HepG2 (cell line): ENCODE measurements around the gene UTP4. TPM values are rescaled to one million over a fixed set of nuclear protein-coding genes. Genes with fewer than 3 reads are reported as not detected.
A peak's percentile ranks its signal among the peaks of the same experiment; 100 is the strongest.

ENCODE experiments used
- AHR ChIP-seq: IDR thresholded peaks from 2 replicates; pipeline ENCODE4 v1.6.1; 2018; ENCODE audit warnings: missing genetic modification reagents, missing compliant biosample characterization
- BHLHE40 ChIP-seq: IDR thresholded peaks from 2 replicates; pipeline ENCODE4 v1.6.1; 2011; ENCODE audit warnings: low read length, improper control_type of control experiment
- CCDC6 ChIP-seq: sonication (generic); formaldehyde crosslinking; IDR thresholded peaks from 2 replicates; pipeline ENCODE4 v1.8.1; 2022; ENCODE audit warnings: mild to moderate bottlenecking, missing genetic modification reagents, moderate library complexity
- CHD2 ChIP-seq: IDR thresholded peaks from 2 replicates; pipeline ENCODE4 v1.6.1; 2011; ENCODE audit warnings: low read depth, low read length, improper control_type of control experiment
- CHD4 ChIP-seq: fragments of 200-600 bp; sonication (generic); IDR thresholded peaks from 2 replicates; pipeline ENCODE4 v1.7.0; 2017; ENCODE audit warnings: mild to moderate bottlenecking, low read length, borderline replicate concordance
- JDP2 ChIP-seq: sonication (generic); formaldehyde crosslinking; IDR thresholded peaks from 2 replicates; pipeline ENCODE4 v1.8.1; 2022; ENCODE audit warnings: missing genetic modification reagents, borderline replicate concordance
- KAT8 ChIP-seq: IDR thresholded peaks from 2 replicates; pipeline ENCODE4 v1.6.1; 2016; ENCODE audit warnings: missing genetic modification reagents, missing compliant biosample characterization
- MEIS1 ChIP-seq: sonication (generic); formaldehyde crosslinking; IDR thresholded peaks from 2 replicates; pipeline ENCODE4 v1.9.0; 2021; ENCODE audit warnings: mild to moderate bottlenecking, missing genetic modification reagents, moderate library complexity, borderline replicate concordance
- NFIC ChIP-seq: IDR thresholded peaks from 2 replicates; pipeline ENCODE4 v1.6.1; 2012; ENCODE audit warnings: mild to moderate bottlenecking, low read length, inconsistent platforms
- NFKB2 ChIP-seq: sonication (generic); formaldehyde crosslinking; IDR thresholded peaks from 2 replicates; pipeline ENCODE4 v1.4.0; 2020; ENCODE audit warnings: missing genetic modification reagents, borderline replicate concordance
- PAWR ChIP-seq: sonication (generic); formaldehyde crosslinking; IDR thresholded peaks from 2 replicates; pipeline ENCODE4 v1.4.0; 2020; ENCODE audit warnings: missing genetic modification reagents, mild to moderate bottlenecking, borderline replicate concordance
- TRIM24 ChIP-seq: sonication (generic); formaldehyde crosslinking; IDR thresholded peaks from 2 replicates; pipeline ENCODE4 v1.8.0; 2022; ENCODE audit warnings: mild to moderate bottlenecking, missing genetic modification reagents
- ZFP82 ChIP-seq: sonication (generic); formaldehyde crosslinking; IDR thresholded peaks from 2 replicates; pipeline ENCODE4 v1.5.1; 2020; ENCODE audit warnings: mild to moderate bottlenecking, missing genetic modification reagents, borderline replicate concordance
- ZKSCAN1 ChIP-seq: fragments of 150-350 bp; IDR thresholded peaks from 2 replicates; pipeline ENCODE4 v1.6.1; 2014; ENCODE audit warnings: low read length
- ZNF12 ChIP-seq: sonication (generic); formaldehyde crosslinking; IDR thresholded peaks from 2 replicates; pipeline ENCODE4 v1.5.0; 2020; ENCODE audit warnings: missing genetic modification reagents
- ZNF18 ChIP-seq: sonication (generic); formaldehyde crosslinking; IDR thresholded peaks from 2 replicates; pipeline ENCODE4 v1.8.0; 2022; ENCODE audit warnings: mild to moderate bottlenecking, missing genetic modification reagents; ENCODE audit not compliant: insufficient replicate concordance
- ZNF30 ChIP-seq: sonication (generic); formaldehyde crosslinking; IDR thresholded peaks from 2 replicates; pipeline ENCODE4 v1.5.0; 2020; ENCODE audit warnings: mild to moderate bottlenecking, missing genetic modification reagents
- ZNF446 ChIP-seq: sonication (generic); formaldehyde crosslinking; IDR thresholded peaks from 2 replicates; pipeline ENCODE4 v1.5.0; 2020; ENCODE audit warnings: mild to moderate bottlenecking, missing genetic modification reagents
- ZNF570 ChIP-seq: sonication (generic); formaldehyde crosslinking; IDR thresholded peaks from 2 replicates; pipeline ENCODE4 v1.4.0; 2020; ENCODE audit warnings: mild to moderate bottlenecking, missing genetic modification reagents, borderline replicate concordance
- ZNF572 ChIP-seq: sonication (generic); formaldehyde crosslinking; IDR thresholded peaks from 2 replicates; pipeline ENCODE4 v1.5.1; 2020; ENCODE audit warnings: mild to moderate bottlenecking, missing genetic modification reagents
- ZNF629 ChIP-seq: sonication (generic); formaldehyde crosslinking; conservative IDR thresholded peaks from 2 replicates; pipeline ENCODE4 v1.5.0; 2020; ENCODE audit warnings: missing genetic modification reagents
- ZNF83 ChIP-seq: sonication (generic); formaldehyde crosslinking; IDR thresholded peaks from 2 replicates; pipeline ENCODE4 v1.4.0; 2020; ENCODE audit warnings: missing genetic modification reagents, mild to moderate bottlenecking, borderline replicate concordance
- ZNF839 ChIP-seq: sonication (generic); formaldehyde crosslinking; IDR thresholded peaks from 2 replicates; pipeline ENCODE4 v1.4.0; 2020; ENCODE audit warnings: missing genetic modification reagents, mild to moderate bottlenecking, borderline replicate concordance
- ZUFSP ChIP-seq: sonication (generic); formaldehyde crosslinking; IDR thresholded peaks from 2 replicates; pipeline ENCODE4 v1.9.0; 2021; ENCODE audit warnings: missing genetic modification reagents, mild to moderate bottlenecking, borderline replicate concordance
- polyA plus RNA-seq, 8 experiments: library from polyadenylated mRNA; depleted of rRNA in 3 of 8; stranded (reverse) in 7 of 8; unstranded in 1 of 8; fragments of >200 nt; fragmentation: Illumina TruSeq in 4 of 8; extraction: Trizol in 4 of 8; gene quantifications; 2 replicates each; pipeline versions ENCODE4 v1.2.1 to v1.2.3, GENCODE V29; 2011 to 2016; ENCODE audit warnings: low read depth in 4 of 8, missing spikeins in 1 of 8, mixed read lengths in 1 of 8; ENCODE audit not compliant: insufficient read depth in 1 of 8
- total RNA-seq, 5 experiments: library from RNA; depleted of rRNA; stranded (reverse); fragments of >200 nt; fragmentation: Illumina TruSeq; extraction: Trizol; gene quantifications; 2 replicates each; pipeline ENCODE4 v1.2.3, GENCODE V29; 2016; ENCODE audit warnings: low read depth in 1 of 5
- TF ChIP-seq, protein P1 (sequence below): sonication (generic); formaldehyde crosslinking; IDR thresholded peaks from 2 replicates; pipeline ENCODE4 v1.9.0; 2021; ENCODE audit warnings: missing genetic modification reagents, borderline replicate concordance
- TF ChIP-seq, protein P2 (sequence below): sonication (generic); formaldehyde crosslinking; IDR thresholded peaks from 2 replicates; pipeline ENCODE4 v1.4.0; 2020; ENCODE audit warnings: mild to moderate bottlenecking, missing genetic modification reagents

The UTP4 gene
- total and polyA plus RNA-seq, 2 of the 13 experiments (the other 11 are each of a cell fraction or from before 2014, with no cell fraction given) = 30.0 to 85.8 TPM

DNA sequence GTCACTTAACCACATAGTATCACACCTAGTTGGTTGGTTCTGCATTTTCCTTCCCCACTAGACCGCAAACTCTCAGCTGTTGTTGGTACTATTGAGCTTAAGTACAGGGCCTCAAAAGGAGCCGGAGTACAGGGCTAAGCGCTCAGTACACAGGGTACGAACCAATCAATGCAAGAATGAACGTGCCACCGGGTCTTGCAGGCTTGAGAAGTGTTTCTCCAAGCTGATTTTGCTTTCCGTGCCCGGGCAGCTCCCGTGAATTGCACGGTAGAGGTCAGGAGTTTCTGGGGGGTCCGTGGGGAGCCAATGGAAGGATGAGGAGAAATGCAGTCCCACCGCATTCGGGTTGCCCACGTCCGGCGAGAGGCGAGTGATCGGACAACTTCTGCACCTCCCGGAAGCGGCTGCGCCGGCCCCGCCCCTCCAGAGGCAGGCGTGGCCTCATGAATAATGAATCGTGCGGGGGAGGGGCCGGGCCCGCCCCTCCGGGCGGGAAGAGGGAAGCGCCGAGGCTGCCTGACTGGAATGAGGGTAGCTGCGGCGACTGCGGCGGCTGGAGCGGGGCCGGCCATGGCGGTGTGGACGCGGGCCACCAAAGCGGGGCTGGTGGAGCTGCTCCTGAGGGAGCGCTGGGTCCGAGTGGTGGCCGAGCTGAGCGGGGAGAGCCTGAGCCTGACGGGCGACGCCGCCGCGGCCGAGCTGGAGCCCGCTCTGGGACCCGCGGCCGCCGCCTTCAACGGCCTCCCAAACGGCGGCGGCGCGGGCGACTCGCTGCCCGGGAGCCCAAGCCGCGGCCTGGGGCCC is 54.4 kb downstream of the UTP4 start, which contains the start of gene SNTB2 (continued):
- TF ChIP-seq PAWR = peak; percentile 75; the same call in 1 of the 2 replicates
- TF ChIP-seq ZNF629 = no peak; the same call in 1 of the 2 replicates
- peak; percentile 27; the same call in 1 of the 2 replicates for TF ChIP-seq ZNF30 (CRISPR knock-in tag)
- TF ChIP-seq, protein P1, sequence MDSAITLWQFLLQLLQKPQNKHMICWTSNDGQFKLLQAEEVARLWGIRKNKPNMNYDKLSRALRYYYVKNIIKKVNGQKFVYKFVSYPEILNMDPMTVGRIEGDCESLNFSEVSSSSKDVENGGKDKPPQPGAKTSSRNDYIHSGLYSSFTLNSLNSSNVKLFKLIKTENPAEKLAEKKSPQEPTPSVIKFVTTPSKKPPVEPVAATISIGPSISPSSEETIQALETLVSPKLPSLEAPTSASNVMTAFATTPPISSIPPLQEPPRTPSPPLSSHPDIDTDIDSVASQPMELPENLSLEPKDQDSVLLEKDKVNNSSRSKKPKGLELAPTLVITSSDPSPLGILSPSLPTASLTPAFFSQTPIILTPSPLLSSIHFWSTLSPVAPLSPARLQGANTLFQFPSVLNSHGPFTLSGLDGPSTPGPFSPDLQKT (CRISPR knock-in tag) = 0 out of 2 replicates have a peak, but pooled peaks have one; percentile 65
- TF ChIP-seq ZNF446 (CRISPR knock-in tag) = no peak
- TF ChIP-seq JDP2 = no peak; the same call in 1 of the 2 replicates
- TF ChIP-seq ZNF839 (CRISPR knock-in tag) = peak; percentile 95
- peak; percentile 65; the same call in 1 of the 2 replicates for TF ChIP-seq BHLHE40
- peak; percentile 74; the same call in 1 of the 2 replicates for TF ChIP-seq NFKB2 (CRISPR knock-in tag)
- TF ChIP-seq ZNF18 = peak; percentile 54
- peak; percentile 75 for TF ChIP-seq ZNF12
- no peak for TF ChIP-seq ZNF570
- TF ChIP-seq ZNF572 (CRISPR knock-in tag) = no peak
- TF ChIP-seq CHD2 = peak; percentile 27; the same call in 1 of the 2 replicates
- TF ChIP-seq ZFP82 = no peak
- TF ChIP-seq MEIS1 (CRISPR knock-in tag) = peak; percentile 17; the same call in 1 of the 2 replicates
- peak; percentile 93; the same call in 1 of the 2 replicates for TF ChIP-seq ZNF83 (CRISPR knock-in tag)
- no peak for TF ChIP-seq TRIM24 (CRISPR knock-in tag)
- TF ChIP-seq CHD4 = no peak
- TF ChIP-seq CCDC6 (CRISPR knock-in tag) = peak; percentile 61; the same call in 1 of the 2 replicates
- TF ChIP-seq ZKSCAN1 = no peak
- no peak for TF ChIP-seq ZUFSP (CRISPR knock-in tag)
- TF ChIP-seq AHR (CRISPR knock-in tag) = peak; percentile 46; the same call in 1 of the 2 replicates
- no peak for TF ChIP-seq NFIC
- TF ChIP-seq KAT8 = peak; percentile 91
- TF ChIP-seq, protein P2, sequence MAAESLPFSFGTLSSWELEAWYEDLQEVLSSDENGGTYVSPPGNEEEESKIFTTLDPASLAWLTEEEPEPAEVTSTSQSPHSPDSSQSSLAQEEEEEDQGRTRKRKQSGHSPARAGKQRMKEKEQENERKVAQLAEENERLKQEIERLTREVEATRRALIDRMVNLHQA (CRISPR knock-in tag) = peak; percentile 63; the same call in 1 of the 2 replicates
